K562 (cell line): ENCODE results near the gene SUPT3H. TPM values are rescaled to one million over a fixed set of nuclear protein-coding genes. Genes with fewer than 3 reads are reported as not detected.

Source experiments
- CHD7 ChIP-seq: fragments of 200-600 bp; sonication (generic); IDR thresholded peaks from one replicate; pipeline ENCODE4 v1.6.1; 2012; ENCODE audit warnings: mild to moderate bottlenecking, low read depth, low read length, inconsistent platforms
- HMG20A ChIP-seq: fragments of 450-650 bp; formaldehyde crosslinking; conservative IDR thresholded peaks from 2 replicates; pipeline ENCODE4 v1.4.0; 2020; ENCODE audit warnings: mild to moderate bottlenecking, mixed read lengths
- KLF10 ChIP-seq: fragments of 250-450 bp; sonication (Bioruptor Pico); IDR thresholded peaks from 2 replicates; pipeline ENCODE4 v1.6.1; 2021; ENCODE audit warnings: matching md5 sums
- MYC ChIP-seq, 2 experiments: fragments of 250-450 bp in 1 of 2; sonication (Bioruptor Pico) in 1 of 2; IDR thresholded peaks; 2 replicates each; pipeline versions ENCODE4 v1.5.1 to v1.6.1; 2012 to 2021; ENCODE audit warnings: low read depth in 2 of 2, borderline replicate concordance in 1 of 2, improper control_type of control experiment in 1 of 2, low read length in 1 of 2, mild to moderate bottlenecking in 1 of 2, moderate library complexity in 1 of 2
- POLR2G ChIP-seq: fragments of 200-400 bp; formaldehyde crosslinking; IDR thresholded peaks from 2 replicates; pipeline ENCODE4 v1.6.1; 2017; ENCODE audit warnings: low read depth, mild to moderate bottlenecking, antibody characterized with exemption, low read length, moderate library complexity
- RCOR1 ChIP-seq, 2 experiments: IDR thresholded peaks; 2 replicates each; pipeline ENCODE4 v1.6.1; 2012; ENCODE audit warnings: low read depth in 2 of 2, low read length in 2 of 2, borderline replicate concordance in 1 of 2, improper control_type of control experiment in 1 of 2
- SNIP1 ChIP-seq: fragments of 450-650 bp; IDR thresholded peaks from 2 replicates; pipeline ENCODE4 v1.7.1; 2017; ENCODE audit warnings: low read depth, mild to moderate bottlenecking
- SP1 ChIP-seq: sonication (generic); formaldehyde crosslinking; IDR thresholded peaks from 2 replicates; pipeline ENCODE4 v1.8.1; 2022; ENCODE audit warnings: mild to moderate bottlenecking, missing genetic modification reagents
- STAT6 ChIP-seq: sonication (generic); formaldehyde crosslinking; IDR thresholded peaks from 2 replicates; pipeline ENCODE4 v1.8.1; 2023; ENCODE audit warnings: mild to moderate bottlenecking, missing genetic modification reagents
- TSC22D4 ChIP-seq: fragments of 450-650 bp; IDR thresholded peaks from 2 replicates; pipeline ENCODE4 v1.6.1; 2016; ENCODE audit warnings: missing genetic modification characterization, missing biosample characterization, control low read depth
- U2AF2 ChIP-seq: fragments of 200-400 bp; formaldehyde crosslinking; optimal IDR thresholded peaks from 2 replicates; pipeline ENCODE3; 2017; ENCODE audit warnings: low read depth, mild to moderate bottlenecking, low read length
- WHSC1 ChIP-seq: IDR thresholded peaks from one replicate; pipeline ENCODE4 v1.6.1; 2012; ENCODE audit warnings: low read length, control low read depth, inconsistent platforms
- ZC3H8 ChIP-seq: fragments of 450-650 bp; IDR thresholded peaks from 2 replicates; pipeline ENCODE4 v1.6.1; 2017
- ZFP36 ChIP-seq: fragments of 150-350 bp; IDR thresholded peaks from 2 replicates; pipeline ENCODE4 v1.6.1; 2018; ENCODE audit warnings: low read length, low read depth; ENCODE audit not compliant: partially characterized antibody
- polyA plus RNA-seq, 8 experiments: library from polyadenylated mRNA; depleted of rRNA in 4 of 8; stranded (reverse) in 5 of 8; unstranded in 3 of 8; fragments of >200 nt; fragmentation: Nextera tagmentation in 2 of 8; fragmentation: Illumina TruSeq in 1 of 8; extraction: Ambion mirVana in 2 of 8; extraction: Trizol in 1 of 8; gene quantifications; 2 replicates each; pipeline versions ENCODE4 v1.2.1 to v1.2.3, GENCODE V29; 2011 to 2014; ENCODE audit warnings: inconsistent platforms in 1 of 8, missing spikeins in 1 of 8
- total RNA-seq, 7 experiments: library from RNA; depleted of rRNA in 6 of 7; stranded (reverse); fragments of >200 nt in 6 of 7; fragmentation: Illumina TruSeq in 2 of 7; extraction: Trizol in 2 of 7; gene quantifications; 2 replicates each; pipeline versions ENCODE4 v1.2.1 to v1.2.3, GENCODE V29; 2011 to 2021; ENCODE audit warnings: low replicate concordance in 1 of 7

Gene SUPT3H
- total and polyA plus RNA-seq, 9 of the 15 experiments (the other 6 are each of a cell fraction or from before 2014, with no cell fraction given), result 7.2 to 16.3 (median 11.9) TPM

GRCh38 chr6:45377554-45378333 lies at the start of gene SUPT3H (continued):
- TF ChIP-seq CHD7 (no peak), HMG20A (CRISPR knock-in tag) (no peak), U2AF2 (no peak), STAT6 (CRISPR knock-in tag) (no peak; the same call in 1 of the 2 replicates), POLR2G (peak; percentile 96), SP1 (peak; percentile 87), SNIP1 (no peak), ZFP36 (peak; percentile 14), RCOR1 (IDR thresholded peaks at IDR 0.05; ENCODE audit: borderline replicate concordance in 1 of 2, low read depth in 2 of 2, low read length in 2 of 2) (no peak; a peak in 1 of 4 replicates), KLF10 (no peak), ZC3H8 (no peak), WHSC1 (no peak), TSC22D4 (tag) (no peak), MYC (IDR thresholded peaks at IDR 0.05; ENCODE audit: low read depth, low read length) (peak; percentile 98), MYC (CRISPR knock-in tag; IDR thresholded peaks at IDR 0.05; ENCODE audit: borderline replicate concordance, low read depth) (no peak)
